Measurements from ENCODE around the gene SDR42E2.
A peak's percentile ranks its signal among the peaks of the same experiment; 100 is the strongest.
"Not testable (repeated sequence)": the region's sequence is repeated elsewhere in the genome, so short reads cannot be mapped to it uniquely, and the experiment has no call there.

The SDR42E2 gene

GRCh38 chr16:22161999-22162655 lies at the start of gene SDR42E2:
SDR42E2 (plus strand) TSS chr16:22162506; CDS start chr16:22165583, 3,077 bp downstream.
- DNase-seq (ENCODE audit: low read depth), result peak; percentile 25

- DNase-seq (ENCODE audit: low read depth), result no peak
Measured at GRCh38 chr16:22116095-22116700, 46.1 kb upstream of the SDR42E2 start.

DNA sequence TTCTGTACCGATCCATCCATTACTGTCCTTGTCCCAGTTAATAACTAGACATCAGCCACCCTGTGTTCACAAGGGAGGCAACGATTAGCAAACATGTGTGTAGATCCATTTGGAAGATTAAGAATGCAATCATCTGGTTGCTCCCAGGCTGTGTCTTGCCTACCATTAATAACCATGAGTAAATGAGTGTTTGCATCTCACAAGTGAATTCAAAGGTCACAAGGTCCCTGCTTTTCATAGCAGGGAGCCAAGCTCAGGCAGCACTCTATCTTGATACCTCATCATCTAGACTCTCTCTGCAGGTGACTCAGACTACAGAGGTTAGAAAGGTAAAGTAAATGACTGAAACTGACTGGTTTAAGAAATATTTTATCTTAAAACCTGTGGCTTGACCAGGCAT lies 44.7 kb upstream of the SDR42E2 start:
- no peak for DNase-seq (ENCODE audit: low read depth)

- DNase-seq (ENCODE audit: low read depth), result no peak
Measured at GRCh38 chr16:22120440-22120839, 41.9 kb upstream of the SDR42E2 start.

GRCh38 chr16:22122239-22122638 lies 40.1 kb upstream of the SDR42E2 start:
- no peak for DNase-seq (ENCODE audit: low read depth)

DNA sequence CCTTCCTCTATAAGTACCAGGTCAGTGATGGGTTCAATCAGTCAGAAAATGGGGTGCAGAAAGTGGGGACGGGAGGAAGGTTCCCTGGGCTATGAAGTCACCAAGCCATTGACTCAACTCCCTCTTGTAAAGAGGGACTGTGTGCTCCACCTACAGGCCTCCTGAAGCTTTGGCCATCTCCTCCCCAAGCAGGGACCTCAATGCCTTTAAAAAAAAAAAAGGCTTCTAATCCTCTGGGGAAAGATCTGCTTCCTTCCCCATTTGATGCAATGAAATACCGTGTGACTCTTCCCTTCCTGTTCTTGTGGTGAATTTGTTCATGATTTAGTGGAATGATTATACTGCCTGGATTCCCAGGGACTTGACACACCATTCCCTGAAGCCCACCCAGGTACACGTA lies 39.2 kb upstream of the SDR42E2 start:
- no peak for DNase-seq (ENCODE audit: low read depth)

DNA sequence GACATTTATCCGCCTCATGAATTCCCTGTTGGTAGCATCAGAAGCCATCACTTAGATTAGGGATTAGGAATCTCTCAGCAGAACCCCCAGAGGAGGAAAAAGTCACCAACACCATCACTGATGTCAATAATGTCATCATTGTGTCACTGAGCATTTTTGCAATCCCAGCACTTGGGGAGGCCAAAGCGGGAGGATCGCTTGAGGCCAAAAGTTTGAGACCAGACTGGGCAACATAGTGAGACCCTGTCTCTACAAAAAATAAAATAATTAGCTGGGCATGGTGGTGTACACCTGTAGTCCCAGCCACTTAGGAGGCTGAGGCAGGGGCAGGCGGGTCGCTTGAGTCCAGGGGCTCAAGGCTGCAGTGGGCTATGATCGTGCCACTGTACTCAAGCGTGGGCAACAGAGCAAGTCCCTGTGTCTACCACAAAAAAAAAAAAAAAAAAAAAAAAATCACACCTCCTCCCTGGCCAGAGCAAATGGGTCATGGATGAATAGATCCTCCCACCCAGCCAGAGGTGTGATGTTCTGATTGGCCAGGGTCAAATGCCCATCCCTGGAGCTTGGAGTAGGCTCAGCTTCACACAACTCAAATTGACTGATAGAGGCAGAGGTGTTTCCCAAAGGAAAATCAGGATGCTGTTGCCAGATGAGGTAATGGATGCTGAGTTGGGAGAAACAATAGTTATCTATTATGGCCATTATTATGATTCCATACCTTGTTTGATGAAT lies 38.4 kb upstream of the SDR42E2 start:
- no peak for DNase-seq (ENCODE audit: low read depth)

DNA sequence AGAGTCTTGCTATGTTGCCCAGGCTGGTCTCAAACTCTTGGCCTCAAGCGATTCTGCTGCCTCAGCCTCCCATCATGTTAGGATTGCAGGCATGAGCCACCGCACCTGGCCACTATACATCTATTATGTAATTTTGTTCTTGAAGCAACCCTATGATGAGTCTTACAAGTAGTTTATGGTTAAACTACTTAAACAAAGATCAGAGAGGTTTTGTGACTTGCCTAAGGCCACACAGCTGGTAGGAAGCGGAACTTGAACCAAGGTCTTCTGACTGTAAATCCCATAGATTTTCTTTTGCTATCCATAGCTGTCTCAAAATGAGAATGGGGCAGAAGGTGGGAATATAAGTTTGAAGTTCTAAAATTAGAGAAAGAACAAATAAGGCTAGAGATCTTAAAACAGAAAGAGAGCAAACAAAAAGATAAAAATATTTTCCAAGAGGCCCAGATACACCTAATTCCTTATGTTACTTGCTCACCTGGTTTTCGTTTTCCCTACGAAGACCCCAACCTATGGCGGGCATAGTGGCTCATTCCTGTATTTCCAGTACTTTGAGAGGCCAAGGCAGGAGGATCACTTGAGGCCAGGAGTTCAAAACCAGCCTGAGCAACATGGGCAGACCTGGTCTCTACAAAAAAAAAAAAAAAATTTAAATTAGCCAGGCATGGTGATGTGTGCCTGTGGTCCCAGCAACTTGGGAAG lies 37.6 kb upstream of the SDR42E2 start:
- no peak for DNase-seq (ENCODE audit: low read depth)

DNA sequence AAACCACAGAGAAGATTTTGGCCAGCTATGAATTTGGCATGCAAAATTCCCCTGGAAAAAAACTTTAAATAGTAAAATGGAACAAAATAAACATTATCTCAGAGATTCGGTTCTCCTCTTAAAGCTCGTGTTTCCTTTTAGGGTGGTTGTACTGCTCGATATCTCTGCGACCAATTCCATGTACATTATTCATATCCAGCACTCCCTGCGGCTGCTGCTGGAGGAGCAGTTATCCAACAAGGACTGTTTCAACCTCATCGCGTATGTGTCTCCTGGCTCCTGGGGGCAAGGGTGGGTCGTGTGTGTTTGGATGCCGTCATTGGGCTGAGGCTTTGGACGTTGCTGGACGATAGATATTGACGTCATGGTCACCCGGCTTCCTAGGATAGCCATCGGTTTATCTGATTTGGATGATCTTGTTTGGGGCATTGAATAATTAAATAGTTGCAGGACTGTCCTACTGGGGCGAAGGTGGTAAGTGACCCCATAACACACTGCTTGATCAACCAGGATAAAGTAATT lies 36.2 kb upstream of the SDR42E2 start:
- no peak for DNase-seq (ENCODE audit: low read depth)

DNA sequence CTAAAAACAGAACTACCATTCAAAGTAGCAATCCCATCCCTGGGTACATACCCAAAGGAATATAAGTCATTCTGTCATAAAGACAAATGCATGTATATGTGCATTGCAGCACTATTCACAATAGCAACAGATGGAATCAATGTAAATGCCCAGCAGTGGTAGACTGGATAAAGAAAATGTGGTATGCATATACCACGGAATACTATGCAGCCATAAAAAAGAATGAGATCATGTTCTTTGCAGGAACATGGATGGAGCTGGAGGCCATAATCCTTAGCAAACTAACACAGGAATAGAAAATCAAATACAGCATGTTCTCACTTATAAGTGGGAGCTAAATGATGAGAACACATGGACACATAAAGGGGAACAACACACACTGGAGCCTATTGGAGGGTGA lies 33.8 kb upstream of the SDR42E2 start:
- DNase-seq (ENCODE audit: low read depth), result not testable (repeated sequence)

DNA sequence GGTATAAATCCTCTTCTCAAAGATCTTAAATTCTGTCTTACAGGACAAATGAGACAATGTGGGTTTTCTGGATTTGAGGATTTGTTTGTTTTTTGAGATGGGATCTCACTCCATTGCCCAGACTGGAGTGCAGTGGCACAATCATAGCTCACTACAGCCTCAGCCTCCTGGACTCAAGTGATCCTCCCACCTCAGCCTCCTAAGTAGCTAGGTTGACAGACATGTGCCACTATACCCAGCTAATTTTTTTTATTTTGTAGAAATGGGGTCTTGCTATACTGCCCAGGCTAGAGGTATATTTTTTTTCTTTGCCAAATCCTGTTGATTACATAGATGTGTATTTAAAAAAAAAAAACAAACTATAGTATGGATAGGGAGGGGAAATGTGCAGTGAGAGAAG lies 31.8 kb upstream of the SDR42E2 start:
- no peak for DNase-seq (ENCODE audit: low read depth)

DNA sequence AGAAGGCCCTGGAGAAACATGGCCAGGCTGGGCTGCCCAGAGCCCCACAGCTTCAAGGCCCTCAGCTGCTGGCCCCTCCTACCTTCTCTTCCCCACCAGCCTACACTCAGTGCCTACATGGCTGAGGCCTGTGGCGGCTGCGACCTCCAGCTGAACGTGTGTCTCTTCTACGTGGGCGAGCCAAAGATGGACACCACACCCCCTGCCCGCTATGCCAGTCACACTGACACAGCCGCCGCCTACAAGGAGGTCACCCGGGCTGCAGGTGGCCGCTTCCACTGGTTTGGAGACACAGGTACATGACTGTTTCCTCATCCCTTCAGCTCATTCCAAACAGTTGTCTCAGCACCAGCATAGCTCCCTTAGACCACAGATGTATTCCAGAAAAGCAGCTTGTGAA lies 29.5 kb upstream of the SDR42E2 start:
- DNase-seq (ENCODE audit: low read depth), result no peak

- DNase-seq (ENCODE audit: low read depth), result no peak
Measured at GRCh38 chr16:22138482-22138881, 23.8 kb upstream of the SDR42E2 start.

GRCh38 chr16:22139008-22139407 lies 23.3 kb upstream of the SDR42E2 start:
- DNase-seq (ENCODE audit: low read depth), result no peak

DNA sequence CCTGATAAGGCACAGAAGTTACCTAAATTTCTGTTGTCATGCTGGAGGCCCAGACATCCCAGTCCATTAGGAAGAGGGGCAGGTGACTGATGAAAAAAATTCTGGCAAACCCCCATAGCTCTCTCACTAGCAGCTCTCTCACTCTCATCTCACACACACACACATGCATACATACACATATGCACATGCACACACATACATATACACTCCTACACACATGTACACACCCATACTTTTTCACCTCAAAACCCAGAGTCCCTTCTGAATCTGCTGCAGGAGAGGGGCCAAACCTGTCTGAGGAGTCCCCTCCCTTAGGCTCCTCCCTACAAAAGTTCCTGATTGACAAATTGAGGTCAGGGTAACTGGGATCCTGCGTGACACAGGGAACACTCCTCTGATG lies 22.6 kb upstream of the SDR42E2 start:
- no peak for DNase-seq (ENCODE audit: low read depth)

- DNase-seq (ENCODE audit: low read depth), result no peak
Measured at GRCh38 chr16:22141767-22142166, 20.5 kb upstream of the SDR42E2 start.

GRCh38 chr16:22144520-22144919 lies 17.8 kb upstream of the SDR42E2 start:
- DNase-seq (ENCODE audit: low read depth), result no peak

GRCh38 chr16:22147853-22148252 lies 14.5 kb upstream of the SDR42E2 start:
- no peak for DNase-seq (ENCODE audit: low read depth)

DNA sequence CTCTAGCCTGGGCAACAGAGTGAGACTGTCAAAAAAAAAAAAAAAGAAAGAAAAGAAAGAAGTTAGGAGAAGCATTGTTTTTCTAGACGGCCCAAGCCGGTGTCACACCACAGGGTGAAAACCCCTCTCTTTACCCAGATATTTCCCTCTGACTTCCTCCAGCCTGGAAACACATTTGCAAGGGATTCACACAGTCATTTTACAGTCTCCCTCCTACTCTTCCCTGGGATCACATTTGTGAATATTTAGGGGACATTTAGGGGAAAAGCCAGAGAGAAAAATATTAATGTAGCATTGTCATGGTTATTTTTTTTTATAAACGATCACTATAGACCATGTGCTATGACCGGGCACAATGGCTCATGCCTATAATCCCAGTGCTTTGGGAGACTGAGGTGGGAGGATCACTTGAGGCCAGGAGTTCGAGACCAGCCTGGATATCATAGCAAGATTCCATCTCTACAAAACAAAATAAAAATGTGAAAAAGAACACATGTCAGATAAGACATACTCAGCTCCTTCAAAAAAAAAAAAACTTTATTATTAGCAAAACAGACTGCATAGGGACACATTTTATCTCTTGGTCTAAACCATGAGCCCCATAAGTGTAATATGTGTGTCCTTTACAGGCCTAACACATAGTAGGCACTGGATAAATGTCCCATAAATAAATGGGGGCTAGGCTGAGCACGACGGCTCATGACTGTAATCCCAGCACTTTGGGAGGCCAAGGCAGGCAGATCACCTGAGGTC lies 10.9 kb upstream of the SDR42E2 start:
- DNase-seq (ENCODE audit: low read depth), result no peak

GRCh38 chr16:22152316-22152715 lies 10.0 kb upstream of the SDR42E2 start:
- no peak for DNase-seq (ENCODE audit: low read depth)

GRCh38 chr16:22153078-22153477 lies 9.2 kb upstream of the SDR42E2 start:
- not testable (repeated sequence) for DNase-seq (ENCODE audit: low read depth)

DNA sequence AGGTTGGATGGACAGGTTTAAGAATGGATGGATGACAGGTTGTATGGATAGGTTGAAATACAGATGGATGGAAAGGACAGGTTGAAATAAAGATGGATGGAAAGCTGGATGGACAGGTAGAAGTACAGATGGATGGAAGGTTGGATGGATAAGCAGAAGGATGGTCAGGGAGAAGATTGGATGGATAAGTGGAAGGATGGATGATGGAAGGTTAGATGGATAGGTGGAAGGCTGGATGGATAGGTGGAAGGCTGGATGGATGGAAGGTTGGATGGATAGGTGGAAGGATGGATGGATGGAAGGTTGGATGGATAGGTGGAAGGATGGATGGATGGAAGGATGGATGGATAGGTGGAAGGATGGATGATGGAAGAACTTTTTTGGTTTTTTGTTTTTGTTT lies 905 bp upstream of the SDR42E2 start:
- DNase-seq (ENCODE audit: low read depth), result no peak

Measured in activated T-helper 9 cell treated with anti-CD3 and anti-CD28 coated beads, Interleukin-2, amount 50 U/mL, for 16 hours (primary cell).